Hematopoietic multipotent progenitor cell treated with erythropoietin and hydrocortisone succinate and interleukin-3 and kit ligand, for 8 days (in vitro differentiated cells): ENCODE measurements around the gene PDE4A.
A peak's percentile ranks its signal among the peaks of the same experiment; 100 is the strongest.
"Not testable (repeated sequence)": the region's sequence is repeated elsewhere in the genome, so short reads cannot be mapped to it uniquely, and the experiment has no call there.

ENCODE experiments used
- DNase-seq: peaks from one replicate; pipeline ENCODE4 v3.0.0-alpha.2; 2015

Gene PDE4A

DNA sequence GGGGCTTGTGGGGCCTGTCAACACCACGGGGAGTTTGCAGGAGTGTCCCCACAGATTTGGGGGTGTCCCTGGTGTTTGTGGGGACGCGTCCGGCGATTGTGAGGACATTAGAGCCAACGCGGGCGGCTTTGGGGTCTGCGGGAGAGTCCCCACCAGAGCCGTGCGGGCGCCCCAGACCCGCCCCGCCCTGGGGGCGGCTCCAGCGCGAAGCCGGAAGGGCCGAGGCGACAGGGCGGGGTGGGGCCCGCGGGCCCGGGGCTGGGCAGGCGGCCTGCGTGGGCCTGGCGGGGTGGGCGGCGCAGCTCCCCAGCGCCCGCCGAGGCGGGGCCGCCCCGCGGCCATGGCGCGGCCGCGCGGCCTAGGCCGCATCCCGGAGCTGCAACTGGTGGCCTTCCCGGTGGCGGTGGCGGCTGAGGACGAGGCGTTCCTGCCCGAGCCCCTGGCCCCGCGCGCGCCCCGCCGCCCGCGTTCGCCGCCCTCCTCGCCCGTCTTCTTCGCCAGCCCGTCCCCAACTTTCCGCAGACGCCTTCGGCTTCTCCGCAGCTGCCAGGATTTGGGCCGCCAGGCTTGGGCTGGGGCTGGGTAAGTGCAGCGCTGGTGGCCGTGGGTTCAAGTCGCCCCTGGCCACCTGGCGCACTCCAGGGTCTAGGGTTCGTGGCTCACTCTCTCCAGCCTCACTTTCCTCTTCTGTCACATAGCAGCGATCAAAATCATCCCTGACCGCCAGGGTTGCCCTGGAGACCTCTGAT lies 10.3 kb downstream of the PDE4A start:
- DNase-seq = peak; percentile 17

GRCh38 chr19:10431254-10431942 lies 11.1 kb downstream of the PDE4A start:
- DNase-seq = peak; percentile 64

DNA sequence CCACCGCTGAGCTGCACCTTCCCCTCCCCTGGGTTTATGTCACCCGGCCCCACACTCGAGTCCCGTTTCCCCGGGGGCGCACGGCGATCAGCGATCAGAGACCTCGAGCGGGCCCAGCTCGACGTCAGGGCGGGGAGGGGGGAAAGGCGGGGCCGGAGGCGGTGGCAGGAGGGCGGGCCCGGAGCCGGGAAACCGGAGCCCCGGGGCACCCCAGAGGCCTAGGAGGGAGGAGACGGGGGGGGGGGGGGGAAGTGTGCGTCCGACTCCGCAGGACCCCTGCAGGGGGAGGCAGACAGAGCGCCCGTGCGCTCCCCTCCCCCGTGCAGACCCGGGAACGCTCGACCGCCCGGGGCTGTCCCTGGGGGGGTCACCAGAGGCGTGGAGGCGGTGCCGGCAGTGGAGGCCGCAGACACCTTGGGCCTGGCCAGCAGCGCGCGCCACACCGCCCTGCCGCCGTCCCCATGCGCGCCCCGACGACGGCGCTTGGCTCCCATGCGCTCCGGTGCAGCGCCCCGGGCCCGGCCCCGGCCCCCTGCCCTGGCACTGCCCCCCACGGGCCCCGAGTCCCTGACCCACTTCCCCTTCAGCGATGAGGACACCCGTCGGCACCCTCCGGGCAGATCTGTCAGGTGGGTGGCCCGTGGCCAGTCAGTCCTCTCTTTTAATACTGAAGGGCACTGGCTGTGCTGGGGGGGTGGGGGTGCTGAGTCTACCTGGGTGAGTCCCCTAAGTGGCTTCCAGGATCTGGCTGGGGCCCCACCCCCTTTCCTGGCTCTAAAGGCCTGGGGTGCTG lies 11.8 kb downstream of the PDE4A start:
- DNase-seq = peak; percentile 54

DNA sequence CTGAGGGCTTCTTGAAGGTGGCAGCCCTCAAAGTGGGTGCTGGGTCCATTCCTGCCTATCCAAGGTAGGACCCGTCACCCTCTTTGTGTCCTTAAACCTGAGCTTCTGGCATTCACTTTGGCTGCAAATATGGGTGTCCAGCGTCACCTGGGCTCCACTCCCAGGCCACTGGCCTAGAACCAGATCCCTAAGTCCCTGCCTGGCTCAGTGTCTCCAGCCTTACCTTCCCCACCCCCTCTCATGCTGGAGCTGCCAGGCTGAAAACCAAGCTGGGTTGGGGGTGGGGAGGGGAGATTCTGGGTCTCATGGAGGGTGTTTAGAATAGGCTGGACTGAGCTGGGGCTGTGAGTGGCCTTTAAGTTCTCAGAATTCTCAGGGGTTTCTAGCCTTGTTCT lies 12.4 kb downstream of the PDE4A start:
- DNase-seq = no peak

- DNase-seq = no peak
Measured at GRCh38 chr19:10433131-10433536, 12.8 kb downstream of the PDE4A start.

DNA sequence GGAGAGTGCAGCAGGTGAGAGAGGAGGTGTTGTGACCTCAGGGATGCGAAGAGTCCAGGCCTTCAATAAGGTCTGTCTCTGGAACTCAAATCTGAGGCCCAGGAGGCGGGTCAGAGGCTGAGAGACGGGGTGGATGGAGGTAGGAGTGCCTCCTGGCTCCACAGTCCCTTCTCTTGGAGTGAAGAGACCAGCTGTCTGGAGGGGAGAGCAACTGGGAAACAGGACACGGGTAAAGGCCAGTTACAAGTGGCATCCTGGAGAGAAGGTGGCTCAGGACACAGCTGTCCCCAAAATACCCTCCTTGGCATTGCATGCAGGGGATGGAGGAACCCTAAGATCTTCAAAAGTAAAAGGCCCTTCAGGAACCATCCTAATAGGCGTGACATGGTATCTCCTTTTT lies 19.2 kb downstream of the PDE4A start:
- no peak for DNase-seq

DNA sequence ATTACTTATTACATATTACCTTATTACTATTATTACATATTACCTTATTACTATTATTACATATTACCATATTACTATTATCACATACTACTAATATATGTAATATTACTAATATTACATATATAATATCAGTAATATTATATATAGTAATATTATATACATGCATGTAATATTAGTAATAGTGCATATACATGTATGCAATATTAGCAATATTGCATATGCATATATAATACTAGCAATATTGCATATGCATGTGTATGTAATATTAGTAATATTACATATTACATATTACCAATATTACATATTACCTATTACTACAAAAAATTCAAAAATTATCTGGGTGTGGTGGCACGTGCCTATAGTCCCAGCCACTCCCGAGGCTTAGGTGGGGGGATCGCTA lies 22.4 kb downstream of the PDE4A start:
- DNase-seq = no peak

DNA sequence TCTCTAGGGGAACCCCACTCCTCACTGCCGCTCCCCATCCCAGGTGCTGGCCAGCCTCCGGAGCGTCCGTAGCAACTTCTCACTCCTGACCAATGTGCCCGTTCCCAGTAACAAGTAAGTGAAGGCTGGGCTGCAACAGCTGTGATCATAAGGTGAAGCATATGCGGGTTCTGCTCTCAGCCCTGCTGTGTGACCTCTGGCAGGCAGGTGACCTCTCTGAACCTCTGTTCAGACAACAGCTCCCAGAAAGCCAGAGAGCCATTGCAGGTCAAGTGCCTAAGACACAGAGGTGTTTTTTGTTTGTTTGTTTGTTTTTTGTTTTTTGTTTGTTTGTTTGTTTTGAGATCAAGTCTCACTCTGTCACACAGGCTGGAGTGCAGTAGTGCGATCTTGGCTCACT lies 28.7 kb downstream of the PDE4A start:
- no peak for DNase-seq

DNA sequence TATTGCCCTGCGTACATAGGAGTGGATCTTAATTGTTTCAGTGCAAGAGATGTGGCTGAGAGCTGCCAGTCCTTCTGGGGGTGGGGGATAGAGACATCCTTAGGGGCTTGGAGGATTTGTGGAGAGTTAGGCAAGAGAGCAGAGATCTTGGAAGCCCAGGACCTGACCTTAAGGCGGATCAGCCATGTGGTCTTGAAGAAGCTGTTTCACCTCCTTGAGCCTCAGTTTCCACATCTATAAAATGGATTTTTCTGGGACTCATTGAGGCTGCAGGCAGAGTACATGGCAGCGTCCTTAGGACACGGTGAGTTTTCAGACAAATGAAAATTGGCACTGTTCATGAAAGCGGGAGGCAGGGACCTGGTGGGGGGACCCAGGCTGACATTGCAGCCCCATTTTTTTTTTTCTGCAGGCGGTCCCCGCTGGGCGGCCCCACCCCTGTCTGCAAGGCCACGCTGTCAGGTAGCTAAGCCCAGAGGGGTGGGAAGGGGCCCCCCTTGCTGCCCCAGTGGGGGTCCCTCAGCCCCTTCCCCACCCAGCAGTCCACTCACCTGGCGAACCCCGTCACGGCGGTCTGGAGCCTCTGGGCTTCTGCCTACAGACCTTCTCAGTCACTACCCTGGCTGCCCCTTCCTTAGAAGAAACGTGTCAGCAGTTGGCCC lies 30.0 kb downstream of the PDE4A start:
- no peak for DNase-seq

GRCh38 chr19:10450853-10451609 lies 30.7 kb downstream of the PDE4A start:
- peak; percentile 90 for DNase-seq

DNA sequence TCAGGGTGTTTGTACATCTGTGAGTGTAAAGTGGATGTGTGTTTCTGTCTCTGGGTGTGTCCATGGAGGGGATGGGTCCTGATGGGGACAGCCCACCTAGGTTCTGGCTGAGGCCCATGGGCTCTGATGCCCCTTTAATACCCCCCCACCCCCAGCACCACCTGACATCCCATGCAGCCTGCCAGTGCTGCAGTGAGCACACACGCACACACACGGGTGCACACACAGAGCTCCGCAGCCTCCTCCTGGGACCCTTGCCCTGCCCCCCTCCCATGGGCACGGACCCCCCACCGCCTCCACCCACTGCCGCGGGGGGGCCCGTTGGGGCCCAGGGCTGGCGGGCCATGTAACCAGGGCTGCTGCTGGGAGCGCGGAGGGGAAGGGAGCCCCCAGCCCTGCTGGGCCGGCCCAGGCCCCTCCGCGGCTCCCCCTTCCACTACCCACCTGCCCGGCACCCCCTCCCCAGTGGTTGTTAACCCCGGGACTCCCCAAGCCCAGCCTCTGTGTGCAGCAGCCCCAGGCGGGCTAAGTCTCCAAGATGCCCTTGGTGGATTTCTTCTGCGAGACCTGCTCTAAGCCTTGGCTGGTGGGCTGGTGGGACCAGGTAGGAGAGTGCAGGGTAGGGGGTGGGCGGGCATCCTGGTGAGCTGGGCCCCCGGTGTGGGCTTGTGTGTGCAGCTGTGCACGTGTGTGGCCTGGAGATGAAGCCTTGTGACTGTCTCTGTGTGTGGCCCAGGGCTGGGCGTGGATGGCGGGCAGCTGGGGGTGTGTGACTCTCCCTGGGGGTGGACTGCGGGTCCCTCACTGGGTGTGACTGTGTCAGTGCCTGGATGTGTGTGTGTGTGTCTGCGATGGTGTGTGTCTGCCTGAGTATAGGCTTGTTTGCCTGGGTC lies 32.6 kb downstream of the PDE4A start:
- no peak for DNase-seq

GRCh38 chr19:10453852-10454251 lies 33.5 kb downstream of the PDE4A start:
- DNase-seq = no peak

- peak; percentile 37 for DNase-seq
Measured at GRCh38 chr19:10454267-10454666, 33.9 kb downstream of the PDE4A start.

- DNase-seq = not testable (repeated sequence)
Measured at GRCh38 chr19:10458733-10459132, 38.4 kb downstream of the PDE4A start.

DNA sequence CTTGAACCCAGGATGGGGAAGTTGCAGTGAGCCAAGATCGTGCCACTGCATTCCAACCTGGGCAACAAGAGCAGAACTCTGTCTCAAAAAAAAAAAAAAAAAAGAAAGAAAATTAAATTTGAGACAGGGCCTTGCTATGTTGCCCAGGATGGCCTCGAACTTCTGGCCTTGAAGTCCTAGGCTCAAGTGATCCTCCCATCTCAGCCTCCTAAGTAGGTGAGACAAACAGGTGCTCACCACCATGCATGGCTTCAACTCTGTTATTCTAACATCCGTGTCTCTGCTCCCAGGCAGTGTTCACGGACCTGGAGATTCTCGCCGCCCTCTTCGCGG lies 40.3 kb downstream of the PDE4A start:
- DNase-seq = no peak

DNA sequence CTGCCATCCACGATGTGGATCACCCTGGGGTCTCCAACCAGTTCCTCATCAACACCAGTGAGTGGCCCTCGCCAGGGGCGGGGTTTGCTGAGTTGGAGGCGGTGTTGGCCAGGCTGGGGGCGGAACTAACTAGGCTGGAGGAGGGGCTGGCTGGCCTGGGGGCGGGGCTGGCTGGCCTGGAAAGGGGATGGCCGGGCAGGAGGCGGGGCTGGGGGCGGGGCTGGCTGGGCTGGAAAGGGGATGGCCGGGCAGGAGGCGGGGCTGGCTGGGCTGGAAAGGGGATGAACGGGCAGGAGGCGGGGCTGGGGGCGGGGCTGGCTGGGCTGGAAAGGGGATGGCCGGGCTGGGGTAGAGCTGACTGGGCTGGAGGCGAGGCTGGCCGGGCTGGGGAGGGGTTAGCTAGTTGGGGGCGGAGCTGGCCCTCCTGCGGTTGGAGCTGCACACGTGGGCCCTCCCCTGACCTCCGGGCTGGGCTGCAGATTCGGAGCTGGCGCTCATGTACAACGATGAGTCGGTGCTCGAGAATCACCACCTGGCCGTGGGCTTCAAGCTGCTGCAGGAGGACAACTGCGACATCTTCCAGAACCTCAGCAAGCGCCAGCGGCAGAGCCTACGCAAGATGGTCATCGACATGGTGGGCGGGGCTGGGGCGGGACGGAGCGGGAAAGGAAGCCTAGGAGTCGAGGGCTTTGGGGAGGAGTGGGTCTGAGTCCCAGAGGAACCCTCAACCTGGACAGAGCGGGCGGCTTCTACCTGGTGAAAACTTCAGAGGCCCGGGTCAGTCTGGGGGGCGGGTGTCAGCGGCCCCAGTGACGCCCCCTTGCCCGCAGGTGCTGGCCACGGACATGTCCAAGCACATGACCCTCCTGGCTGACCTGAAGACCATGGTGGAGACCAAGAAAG lies 41.0 kb downstream of the PDE4A start:
- peak; percentile 85 for DNase-seq

- not testable (repeated sequence) for DNase-seq
Measured at GRCh38 chr19:10462042-10462441, 41.7 kb downstream of the PDE4A start.

GRCh38 chr19:10462557-10462956 lies 42.2 kb downstream of the PDE4A start:
- DNase-seq = no peak

- no peak for DNase-seq
Measured at GRCh38 chr19:10464456-10464855, 44.1 kb downstream of the PDE4A start.

DNA sequence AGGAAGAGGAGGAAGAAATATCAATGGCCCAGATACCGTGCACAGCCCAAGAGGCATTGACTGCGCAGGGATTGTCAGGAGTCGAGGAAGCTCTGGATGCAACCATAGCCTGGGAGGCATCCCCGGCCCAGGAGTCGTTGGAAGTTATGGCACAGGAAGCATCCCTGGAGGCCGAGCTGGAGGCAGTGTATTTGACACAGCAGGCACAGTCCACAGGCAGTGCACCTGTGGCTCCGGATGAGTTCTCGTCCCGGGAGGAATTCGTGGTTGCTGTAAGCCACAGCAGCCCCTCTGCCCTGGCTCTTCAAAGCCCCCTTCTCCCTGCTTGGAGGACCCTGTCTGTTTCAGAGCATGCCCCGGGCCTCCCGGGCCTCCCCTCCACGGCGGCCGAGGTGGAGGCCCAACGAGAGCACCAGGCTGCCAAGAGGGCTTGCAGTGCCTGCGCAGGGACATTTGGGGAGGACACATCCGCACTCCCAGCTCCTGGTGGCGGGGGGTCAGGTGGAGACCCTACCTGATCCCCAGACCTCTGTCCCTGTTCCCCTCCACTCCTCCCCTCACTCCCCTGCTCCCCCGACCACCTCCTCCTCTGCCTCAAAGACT lies 46.9 kb downstream of the PDE4A start:
- DNase-seq = no peak
